GM10266 (cell line): ENCODE measurements around the gene MS4A6E.

Source experiments
- DNase-seq: peaks from one replicate; pipeline ENCODE4 v3.0.0; 2012; ENCODE audit errors: extremely low spot score
- CTCF ChIP-seq: IDR thresholded peaks from 2 replicates; pipeline ENCODE4 v1.5.1; 2012; ENCODE audit warnings: mild to moderate bottlenecking, low read depth; ENCODE audit not compliant: control insufficient read depth, insufficient read depth; ENCODE audit errors: missing control alignments

MS4A6E gene

DNA sequence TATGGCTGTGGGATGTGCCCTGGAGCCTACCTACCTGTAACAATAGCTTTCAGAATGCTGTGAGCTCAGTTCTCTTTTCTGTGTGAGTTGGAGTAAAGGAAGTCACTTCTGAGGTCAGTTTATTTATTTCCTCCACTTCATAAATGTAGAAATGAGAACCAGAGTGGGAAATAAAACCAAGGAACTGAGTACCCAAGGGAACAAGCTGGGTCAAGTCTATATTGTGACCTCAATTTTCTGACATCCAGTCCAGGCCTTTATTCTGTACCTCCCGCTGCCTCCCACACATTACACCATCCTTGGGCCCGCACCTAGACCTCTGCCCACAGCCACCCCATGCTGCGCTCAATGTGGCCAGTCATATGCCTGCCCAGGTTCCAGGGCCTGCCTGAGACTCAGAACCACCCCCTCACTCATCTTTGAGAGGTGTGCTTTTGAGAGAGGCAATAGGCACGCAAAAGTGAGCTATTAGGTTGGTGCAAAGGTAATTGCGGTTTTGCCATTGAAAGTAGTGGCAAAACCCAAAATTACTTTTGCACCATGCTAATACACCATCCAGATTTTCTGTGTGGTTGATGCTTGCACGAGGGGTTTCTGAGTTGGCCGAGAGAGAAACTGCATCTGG lies 9.8 kb downstream of the MS4A6E start:
- no peak for TF ChIP-seq CTCF
- DNase-seq, result no peak

GRCh38 chr11:60338053-60338452 lies 11.0 kb downstream of the MS4A6E start:
- TF ChIP-seq CTCF, result no peak
- DNase-seq, result no peak

DNA sequence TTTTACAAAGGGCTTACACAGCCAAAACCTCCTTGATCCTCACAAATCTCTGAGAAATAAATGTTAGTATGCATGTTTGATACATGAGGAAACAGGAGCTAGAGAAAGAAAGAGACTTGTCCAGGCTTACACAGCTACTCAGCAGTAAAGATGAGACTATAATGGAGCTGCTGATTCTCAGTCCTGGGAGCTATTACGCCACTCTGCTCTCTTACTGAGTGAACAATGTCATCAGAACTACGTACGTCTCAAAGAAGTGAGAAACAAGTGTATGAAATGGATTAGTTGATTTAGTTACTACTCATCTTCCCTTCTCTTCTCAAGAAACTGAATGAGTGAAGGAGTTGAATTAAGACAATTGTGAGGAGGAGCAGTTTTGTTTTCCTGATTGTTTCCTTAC lies 12.3 kb downstream of the MS4A6E start:
- DNase-seq, result no peak

DNA sequence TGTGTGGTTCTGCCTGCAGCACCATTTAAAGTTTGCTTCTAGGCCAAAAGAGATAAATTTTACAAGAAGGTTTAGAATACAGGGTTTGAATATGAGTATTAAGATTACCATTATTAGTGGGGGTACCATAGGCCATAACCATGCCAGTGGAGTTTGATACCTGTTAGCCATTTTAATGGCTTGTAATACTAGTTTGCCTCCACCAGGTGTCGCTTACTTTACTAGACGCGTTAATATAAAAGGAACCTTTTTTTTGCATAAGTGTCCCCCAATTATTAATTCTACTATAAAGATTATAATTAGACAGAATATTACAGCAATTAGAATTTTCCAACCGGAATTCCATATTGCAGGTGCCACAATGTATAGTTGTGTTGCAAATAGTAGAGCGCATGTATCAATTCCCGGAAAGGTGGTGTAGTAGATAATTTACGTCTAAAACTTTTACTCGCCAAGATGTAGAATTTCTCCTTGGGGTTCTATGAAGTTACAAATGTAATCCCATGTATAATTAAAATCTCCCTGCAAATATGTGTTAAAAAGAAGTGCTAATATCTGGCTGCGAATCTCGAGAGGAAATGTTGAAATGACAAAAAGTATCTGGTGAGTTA lies 16.1 kb downstream of the MS4A6E start:
- DNase-seq, result no peak
- peak; percentile 61 for TF ChIP-seq CTCF

More for the DNA sequence above, 12.3 kb downstream of the MS4A6E start:
- no peak for TF ChIP-seq CTCF

GRCh38 chr11:60344146-60344545 lies 17.1 kb downstream of the MS4A6E start:
- no peak for DNase-seq
- TF ChIP-seq CTCF, result no peak

- TF ChIP-seq CTCF, result peak; percentile 70
- DNase-seq, result no peak
Measured at GRCh38 chr11:60345489-60345888, 18.4 kb downstream of the MS4A6E start.

DNA sequence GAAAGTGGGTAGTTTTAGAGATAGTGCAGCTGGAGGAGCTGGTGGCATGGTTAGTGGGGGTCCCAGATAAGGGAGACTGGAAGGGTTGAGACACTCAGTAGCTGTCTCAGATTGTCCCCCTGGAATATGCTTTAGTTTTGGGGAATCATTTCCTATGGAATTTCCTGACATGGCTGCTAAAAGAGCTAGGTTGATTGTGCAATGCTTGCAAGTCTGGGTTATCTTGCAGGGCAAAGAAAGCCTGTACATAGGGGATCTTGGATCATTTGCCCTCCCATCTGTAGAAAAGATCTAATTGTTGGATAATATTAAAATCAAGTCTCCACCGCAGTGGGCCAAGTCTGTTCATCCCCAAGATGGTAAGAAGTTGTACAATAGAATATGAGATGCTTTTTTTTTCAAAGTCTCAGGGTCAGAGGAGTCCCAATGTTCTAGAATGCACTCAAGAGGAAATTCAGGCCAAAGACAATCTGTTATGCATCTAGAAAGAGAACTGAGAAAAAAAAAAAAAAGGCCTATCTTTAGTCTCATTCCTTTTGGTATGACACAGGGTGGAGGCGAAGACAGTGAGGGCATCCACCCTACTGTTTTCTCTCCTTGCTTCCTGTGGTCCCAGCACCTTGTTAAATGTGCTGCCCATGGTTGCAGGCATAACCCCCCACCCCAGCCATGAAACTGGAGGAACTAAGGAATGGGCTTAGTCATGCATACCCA lies 20.2 kb downstream of the MS4A6E start:
- no peak for TF ChIP-seq CTCF
- DNase-seq, result no peak
